GM12891 (cell line): ENCODE measurements around the gene POC1A.

Experiments used
- PAX5 ChIP-seq: IDR thresholded peaks from 2 replicates; pipeline ENCODE4 v1.6.1; 2011; ENCODE audit warnings: low read length, moderate library complexity, mild to moderate bottlenecking; ENCODE audit not compliant: insufficient read depth, severe bottlenecking
- POLR2A ChIP-seq: IDR thresholded peaks from 2 replicates; pipeline ENCODE4 v1.6.1; 2011; ENCODE audit warnings: low read depth, low read length, control low read depth
- TAF1 ChIP-seq: IDR thresholded peaks from 2 replicates; pipeline ENCODE4 v1.6.1; 2011; ENCODE audit warnings: low read depth, low read length, control low read depth

DNA sequence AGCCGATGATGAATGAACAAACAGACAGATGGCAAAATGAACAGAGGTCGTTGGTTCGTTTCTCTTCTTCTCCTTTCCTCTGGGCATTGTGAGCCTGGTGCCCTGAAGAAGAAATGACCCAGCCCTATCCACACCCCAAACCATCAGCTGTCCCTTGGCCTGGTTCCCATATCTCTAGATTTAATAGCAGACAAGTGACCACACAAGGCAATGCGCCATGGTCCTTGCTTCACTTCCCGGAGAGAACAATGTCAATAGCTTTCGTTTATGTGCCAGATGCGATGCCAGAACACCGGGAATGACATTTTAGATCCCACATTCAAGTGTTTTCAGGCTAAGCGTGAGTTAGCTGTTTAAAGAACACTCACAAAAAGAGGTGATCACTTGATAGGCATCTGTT lies 17.7 kb downstream of the POC1A start:
- no peak for TF ChIP-seq POLR2A
- TF ChIP-seq PAX5, result no peak
- no peak for TF ChIP-seq TAF1
